Measurements from ENCODE around the gene RNF141. TPM values are rescaled to one million over a fixed set of nuclear protein-coding genes. Genes with fewer than 3 reads are reported as not detected.

RNF141 gene
- total RNA-seq, 4 donors from 2014 or later: 28.1 to 35.1 (median 33.5) TPM

DNA sequence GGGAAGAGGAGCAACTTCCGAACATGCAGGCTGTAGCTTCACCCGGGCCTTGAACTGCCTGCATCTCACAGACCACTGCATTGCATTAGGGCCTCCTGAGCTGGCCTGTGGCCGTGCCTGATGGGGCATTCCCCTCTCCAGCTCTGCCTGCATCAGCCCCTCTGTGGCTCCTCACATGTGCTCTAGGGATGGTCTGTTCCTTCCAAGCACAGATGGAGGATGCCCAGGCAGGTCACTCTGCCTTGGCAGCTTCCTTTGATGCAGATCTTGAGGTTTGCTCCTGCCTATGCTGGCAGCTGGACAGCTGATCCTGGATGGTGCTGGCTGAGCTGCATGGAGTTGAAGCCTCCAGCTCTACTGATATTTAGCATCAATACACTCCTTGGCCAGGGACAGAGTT, 57.4 kb downstream of the RNF141 start:
- H3K27me3 ChIP-seq: no peaks in the 10 kb centered on the region
- TF ChIP-seq, protein P1, sequence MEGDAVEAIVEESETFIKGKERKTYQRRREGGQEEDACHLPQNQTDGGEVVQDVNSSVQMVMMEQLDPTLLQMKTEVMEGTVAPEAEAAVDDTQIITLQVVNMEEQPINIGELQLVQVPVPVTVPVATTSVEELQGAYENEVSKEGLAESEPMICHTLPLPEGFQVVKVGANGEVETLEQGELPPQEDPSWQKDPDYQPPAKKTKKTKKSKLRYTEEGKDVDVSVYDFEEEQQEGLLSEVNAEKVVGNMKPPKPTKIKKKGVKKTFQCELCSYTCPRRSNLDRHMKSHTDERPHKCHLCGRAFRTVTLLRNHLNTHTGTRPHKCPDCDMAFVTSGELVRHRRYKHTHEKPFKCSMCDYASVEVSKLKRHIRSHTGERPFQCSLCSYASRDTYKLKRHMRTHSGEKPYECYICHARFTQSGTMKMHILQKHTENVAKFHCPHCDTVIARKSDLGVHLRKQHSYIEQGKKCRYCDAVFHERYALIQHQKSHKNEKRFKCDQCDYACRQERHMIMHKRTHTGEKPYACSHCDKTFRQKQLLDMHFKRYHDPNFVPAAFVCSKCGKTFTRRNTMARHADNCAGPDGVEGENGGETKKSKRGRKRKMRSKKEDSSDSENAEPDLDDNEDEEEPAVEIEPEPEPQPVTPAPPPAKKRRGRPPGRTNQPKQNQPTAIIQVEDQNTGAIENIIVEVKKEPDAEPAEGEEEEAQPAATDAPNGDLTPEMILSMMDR (IDR thresholded peaks at IDR 0.05): no peak
- no peak for TF ChIP-seq POLR2A (IDR thresholded peaks at IDR 0.05)
- H3K4me3 ChIP-seq: no peak overlapping the region
- peak in 1 of 3 donors; percentile 39 for DNase-seq
- H3K4me1 ChIP-seq: peaks cover 0 to 6% (median 2%) of the 10 kb centered on the region in 4 donors
- no peak overlapping the region for H3K27ac ChIP-seq
- H3K9me3 ChIP-seq: no peaks in the 10 kb centered on the region
- peaks cover 0 to 4% (median 0%) of the 10 kb centered on the region in 3 donors for H3K36me3 ChIP-seq

DNA sequence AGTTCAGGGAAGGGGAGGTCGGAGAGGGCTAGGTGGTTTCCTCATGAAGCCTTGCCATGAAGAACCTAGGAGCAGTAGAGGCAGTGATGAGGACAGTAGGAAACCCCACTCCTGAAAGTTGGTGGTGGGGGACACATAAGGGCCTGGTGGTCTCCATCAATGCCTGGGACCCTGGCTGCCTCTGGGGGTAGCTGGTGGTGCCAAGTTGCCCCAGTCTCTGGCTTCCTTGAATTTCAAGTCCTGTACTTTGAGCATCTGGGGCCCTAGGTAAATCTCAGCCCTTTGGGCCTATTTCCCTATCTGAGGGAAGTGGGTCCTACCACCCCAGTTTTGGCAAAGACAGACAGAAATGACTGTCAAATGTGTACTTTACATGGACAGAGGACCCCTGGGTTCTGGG, 57.8 kb downstream of the RNF141 start:
- no peaks in the 10 kb centered on the region for H3K27me3 ChIP-seq
- no peak overlapping the region for H3K27ac ChIP-seq
- peaks cover 0 to 4% (median 0%) of the 10 kb centered on the region in 3 donors for H3K36me3 ChIP-seq
- H3K4me3 ChIP-seq: no peak overlapping the region
- peaks cover 0 to 5% (median 0%) of the 10 kb centered on the region in 4 donors for H3K4me1 ChIP-seq
- peak in 1 of 3 donors; percentile 21 for DNase-seq
- no peaks in the 10 kb centered on the region for H3K9me3 ChIP-seq
- TF ChIP-seq, protein P1 (IDR thresholded peaks at IDR 0.05): no peak

DNA sequence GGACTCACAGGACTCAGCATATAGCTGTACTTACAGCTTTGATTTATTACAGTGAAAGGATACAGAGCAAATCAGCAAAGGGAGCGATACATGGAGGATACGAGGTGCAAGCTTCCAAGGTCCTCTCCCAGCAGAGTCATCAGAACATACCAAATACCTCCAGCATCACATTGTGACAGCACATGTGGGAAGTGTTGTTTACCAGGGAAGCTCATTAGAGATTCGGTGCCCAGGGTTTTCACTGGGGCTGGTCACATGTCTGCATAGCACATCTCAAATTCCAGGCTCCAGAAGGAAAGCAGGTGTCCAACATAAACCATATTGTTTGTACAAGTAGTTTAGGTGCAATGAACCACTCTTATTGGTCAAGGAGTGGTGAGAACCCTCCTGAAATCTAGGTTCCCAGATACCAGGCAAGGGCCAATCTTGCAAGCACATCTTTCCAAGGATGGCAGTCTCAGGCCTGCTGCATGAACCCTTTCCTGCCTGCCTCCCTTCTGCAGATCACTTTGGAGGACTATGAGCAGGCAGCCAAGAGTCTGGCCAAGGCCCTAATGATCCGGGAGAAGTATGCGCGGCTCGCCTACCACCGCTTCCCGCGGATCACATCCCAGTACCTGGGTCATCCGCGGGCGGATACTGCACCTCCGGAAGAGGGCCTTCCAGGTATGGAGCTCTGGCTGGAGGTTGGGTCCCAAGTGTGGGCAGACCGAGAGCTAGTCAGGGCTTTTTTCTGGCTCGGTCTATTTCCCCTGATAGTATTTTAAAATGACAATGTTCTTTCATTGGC, 59.2 kb downstream of the RNF141 start:
- TF ChIP-seq, protein P1 (IDR thresholded peaks at IDR 0.05): no peak
- TF ChIP-seq POLR2A (IDR thresholded peaks at IDR 0.05): no peak
- Histone ChIP-seq H3K4me3 (no peak overlapping the region), H3K4me1 (no peaks in the 10 kb centered on the region), H3K36me3 (no peaks in the 10 kb centered on the region), H3K9me3 (no peaks in the 10 kb centered on the region), H3K27ac (no peak overlapping the region), H3K27me3 (no peaks in the 10 kb centered on the region)
- DNase-seq: peak in 1 of 3 donors; percentile 32

DNA sequence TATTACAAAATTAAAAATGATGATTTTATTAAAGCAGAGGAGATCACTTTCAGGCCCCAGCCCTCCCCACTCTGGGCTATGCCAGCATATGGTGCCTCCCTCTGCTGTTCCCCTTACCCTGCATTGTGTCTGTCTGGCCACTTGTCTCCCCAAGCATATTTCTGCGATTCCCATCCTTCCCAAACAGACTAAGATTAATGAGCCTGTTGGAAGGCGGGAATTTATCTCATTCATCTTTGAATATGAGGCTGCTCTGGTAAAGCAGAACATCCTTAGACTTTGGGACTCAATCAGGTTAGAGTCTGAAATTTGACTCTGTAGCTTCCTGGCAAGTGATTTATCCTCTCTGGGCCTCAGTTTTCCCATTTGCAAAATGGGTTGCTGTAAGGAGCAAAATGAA, 60.2 kb downstream of the RNF141 start:
- H3K27me3 ChIP-seq: no peaks in the 10 kb centered on the region

DNA sequence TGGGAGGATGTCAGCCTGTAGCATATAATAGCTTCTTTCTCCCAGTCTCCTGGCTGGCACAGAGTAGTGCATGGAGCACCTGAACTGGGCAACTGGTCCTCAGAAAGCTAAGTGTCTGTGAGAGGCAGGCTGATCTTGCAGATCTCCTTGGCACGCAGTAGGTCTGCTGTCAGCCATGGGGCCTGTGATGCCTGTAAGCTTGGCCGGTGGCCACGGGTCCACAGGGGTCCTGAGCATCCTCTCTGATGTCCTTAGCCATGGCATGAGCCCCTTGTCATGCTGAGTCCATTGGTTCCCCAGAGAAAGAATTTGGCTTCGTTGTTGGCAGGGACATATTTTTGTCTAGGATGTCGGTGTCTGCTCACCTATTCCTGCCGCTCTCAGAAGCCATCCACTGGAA, 61.0 kb downstream of the RNF141 start:
- Histone ChIP-seq H3K36me3 (no peaks in the 10 kb centered on the region), H3K27ac (no peak overlapping the region), H3K4me1 (no peaks in the 10 kb centered on the region), H3K27me3 (no peaks in the 10 kb centered on the region), H3K9me3 (no peaks in the 10 kb centered on the region), H3K4me3 (no peak overlapping the region)
- peak in 1 of 3 donors; percentile 46 for DNase-seq
- TF ChIP-seq POLR2A (IDR thresholded peaks at IDR 0.05): no peak

More for the DNA sequence above, 60.2 kb downstream of the RNF141 start:
- H3K9me3 ChIP-seq: no peaks in the 10 kb centered on the region
- no peaks in the 10 kb centered on the region for H3K4me1 ChIP-seq
- no peak overlapping the region for H3K4me3 ChIP-seq
- no peak overlapping the region for H3K27ac ChIP-seq
- H3K36me3 ChIP-seq: no peaks in the 10 kb centered on the region
- DNase-seq: no peak
- TF ChIP-seq, protein P1 (IDR thresholded peaks at IDR 0.05): no peak
- no peak for TF ChIP-seq POLR2A (IDR thresholded peaks at IDR 0.05)

Measured in Peyer's patch (tissue), 4 donors.